ENCODE measurements around the gene KIF24. TPM values are rescaled to one million over a fixed set of nuclear protein-coding genes. Genes with fewer than 3 reads are reported as not detected.
A peak's percentile ranks its signal among the peaks of the same experiment; 100 is the strongest.

The KIF24 gene
- total RNA-seq, 2 donors from 2014 or later: 7.7 to 10.6 TPM

GRCh38 chr9:34332076-34332964, 3.3 kb upstream of the KIF24 start:
- no peak overlapping the region for H3K9ac ChIP-seq (ENCODE audit: extremely low read depth, low read length, poor library complexity, severe bottlenecking)
- no peak overlapping the region for H3K27ac Mint-ChIP-seq
- H3K36me3 ChIP-seq (ENCODE audit: control insufficient read depth, insufficient read depth, low read length): peaks cover 8% of the 10 kb centered on the region
- H3K4me1 Mint-ChIP-seq: peaks cover 37% of the 10 kb centered on the region
- peaks cover 18% of the 10 kb centered on the region for H3K4me1 ChIP-seq (ENCODE audit: control insufficient read depth, insufficient read depth, low read length)
- H3K27me3 Mint-ChIP-seq (ENCODE audit: insufficient read depth): no peaks in the 10 kb centered on the region
- H3K27me3 ChIP-seq (ENCODE audit: control insufficient read depth, insufficient read depth, low read length, poor library complexity, severe bottlenecking): no peaks in the 10 kb centered on the region
- DNase-seq: no peak
- no peak overlapping the region for H3K4me3 Mint-ChIP-seq
- H3K4me3 ChIP-seq (ENCODE audit: low read length): no peak overlapping the region
- no peaks in the 10 kb centered on the region for H3K9me3 Mint-ChIP-seq
- H3K27ac ChIP-seq (ENCODE audit: low read depth, low read length): no peak overlapping the region
- peak; percentile 76 for TF ChIP-seq CTCF (conservative IDR thresholded peaks at IDR 0.05)
- no peaks in the 10 kb centered on the region for H3K9me3 ChIP-seq (ENCODE audit: control insufficient read depth, low read length)
- peaks cover 3% of the 10 kb centered on the region for H3K36me3 Mint-ChIP-seq (ENCODE audit: low read depth)
- 58 to 72% methylated on average over 5 to 7 of the region's 7 CpGs for WGBS, 2 experiments (ENCODE audit: insufficient coverage in 1 of 2, insufficient read length in 1 of 2)

- Mint-ChIP-seq H3K4me1 (peaks cover 41% of the 10 kb centered on the region), H3K9me3 (no peaks in the 10 kb centered on the region), H3K4me3 (no peak overlapping the region), H3K27ac (no peak overlapping the region), H3K36me3 (ENCODE audit: low read depth) (peaks cover 2% of the 10 kb centered on the region), H3K27me3 (ENCODE audit: insufficient read depth) (no peaks in the 10 kb centered on the region)
- peaks cover 2% of the 10 kb centered on the region for H3K36me3 ChIP-seq (ENCODE audit: control insufficient read depth, insufficient read depth, low read length)
- no peak overlapping the region for H3K4me3 ChIP-seq (ENCODE audit: low read length)
- no peaks in the 10 kb centered on the region for H3K27me3 ChIP-seq (ENCODE audit: control insufficient read depth, insufficient read depth, low read length, poor library complexity, severe bottlenecking)
- H3K9ac ChIP-seq (ENCODE audit: extremely low read depth, low read length, poor library complexity, severe bottlenecking): no peak overlapping the region
- no peak for TF ChIP-seq CTCF (conservative IDR thresholded peaks at IDR 0.05)
- no peak overlapping the region for H3K27ac ChIP-seq (ENCODE audit: low read depth, low read length)
- no peak for DNase-seq
- no peaks in the 10 kb centered on the region for H3K9me3 ChIP-seq (ENCODE audit: control insufficient read depth, low read length)
- H3K4me1 ChIP-seq (ENCODE audit: control insufficient read depth, insufficient read depth, low read length): peaks cover 18% of the 10 kb centered on the region
- 93% methylated on average over 1 of the region's 1 CpG; no CpG with 5 or more reads in 1 of the 2 experiments for WGBS, 2 experiments (ENCODE audit: insufficient coverage in 1 of 2, insufficient read length in 1 of 2)
Measured at GRCh38 chr9:34331196-34331595, 2.1 kb upstream of the KIF24 start.

- H3K9me3 Mint-ChIP-seq: no peaks in the 10 kb centered on the region
- peak overlapping the region; percentile 98 for H3K27ac Mint-ChIP-seq
- H3K27me3 Mint-ChIP-seq (ENCODE audit: insufficient read depth): no peaks in the 10 kb centered on the region
- Histone ChIP-seq H3K9ac (ENCODE audit: extremely low read depth, low read length, poor library complexity, severe bottlenecking) (peak overlapping the region; percentile 91), H3K4me1 (ENCODE audit: control insufficient read depth, insufficient read depth, low read length) (peaks cover 6% of the 10 kb centered on the region), H3K4me3 (ENCODE audit: low read length) (peak overlapping the region; percentile 94), H3K36me3 (ENCODE audit: control insufficient read depth, insufficient read depth, low read length) (no peaks in the 10 kb centered on the region), H3K27me3 (ENCODE audit: control insufficient read depth, insufficient read depth, low read length, poor library complexity, severe bottlenecking) (no peaks in the 10 kb centered on the region), H3K9me3 (ENCODE audit: control insufficient read depth, low read length) (no peaks in the 10 kb centered on the region), H3K27ac (ENCODE audit: low read depth, low read length) (peak overlapping the region; percentile 59)
- peak overlapping the region; percentile 95 for H3K4me3 Mint-ChIP-seq
- no peaks in the 10 kb centered on the region for H3K36me3 Mint-ChIP-seq (ENCODE audit: low read depth)
- no peak for TF ChIP-seq CTCF (conservative IDR thresholded peaks at IDR 0.05)
- no peak for DNase-seq
- 2 to 5% methylated on average over 10 to 11 of the region's 11 CpGs for WGBS, 2 experiments (ENCODE audit: insufficient coverage in 1 of 2, insufficient read length in 1 of 2)
- peaks cover 26% of the 10 kb centered on the region for H3K4me1 Mint-ChIP-seq
Measured at GRCh38 chr9:34328500-34328986, 525 bp downstream of the KIF24 start.
